Trophoblast cell (in vitro differentiated cells and primary cell): ENCODE measurements around the gene SIL1.
"Not testable (repeated sequence)": the region's sequence is repeated elsewhere in the genome, so short reads cannot be mapped to it uniquely, and the experiment has no call there.

Source experiments
- DNase-seq, 2 donors: peaks; one replicate each; pipeline ENCODE4 v3.0.0-alpha.2; 2016
- H2AFZ ChIP-seq: 2 replicates; pipeline ENCODE4 v1.6.1; 2013; ENCODE audit warnings: low read length, moderate library complexity, mild to moderate bottlenecking; ENCODE audit not compliant: insufficient read depth, poor library complexity
- H2AK5ac ChIP-seq: 2 replicates; pipeline ENCODE4 v1.6.1; 2013; ENCODE audit warnings: mild to moderate bottlenecking, low read length
- H2BK120ac ChIP-seq: 2 replicates; pipeline ENCODE4 v1.6.1; 2013; ENCODE audit warnings: low read length, mild to moderate bottlenecking, moderate library complexity; ENCODE audit not compliant: insufficient read depth, poor library complexity
- H2BK12ac ChIP-seq: 2 replicates; pipeline ENCODE4 v1.6.1; 2013; ENCODE audit warnings: mild to moderate bottlenecking, low read length, moderate library complexity
- H2BK5ac ChIP-seq: 2 replicates; pipeline ENCODE4 v1.6.1; 2013; ENCODE audit warnings: low read length, low read depth, moderate library complexity, mild to moderate bottlenecking; ENCODE audit not compliant: poor library complexity
- H3K14ac ChIP-seq: 2 replicates; pipeline ENCODE4 v1.6.1; 2013; ENCODE audit warnings: mild to moderate bottlenecking, low read length
- H3K18ac ChIP-seq: 2 replicates; pipeline ENCODE4 v1.6.1; 2013; ENCODE audit warnings: mild to moderate bottlenecking, low read length
- H3K23ac ChIP-seq: 2 replicates; pipeline ENCODE4 v1.6.1; 2013; ENCODE audit warnings: low read length
- H3K27ac ChIP-seq: 2 replicates; pipeline ENCODE4 v1.5.1; 2013; ENCODE audit warnings: low read depth, mild to moderate bottlenecking, inconsistent platforms, low read length, moderate library complexity
- H3K27me3 ChIP-seq: 2 replicates; pipeline ENCODE4 v1.6.1; 2013; ENCODE audit warnings: inconsistent platforms, mild to moderate bottlenecking, low read length, moderate library complexity; ENCODE audit not compliant: insufficient read depth
- H3K36me3 ChIP-seq, 2 experiments: 1 replicate in 1 of 2; 2 replicates in 1 of 2; pipeline ENCODE4 v1.6.1; 2013; ENCODE audit warnings: low read length in 2 of 2, mild to moderate bottlenecking in 2 of 2, moderate library complexity in 1 of 2; ENCODE audit not compliant: insufficient read depth in 2 of 2, control insufficient read depth in 1 of 2
- H3K4ac ChIP-seq: 2 replicates; pipeline ENCODE4 v1.6.1; 2013; ENCODE audit warnings: low read depth, mild to moderate bottlenecking, low read length, moderate library complexity
- H3K4me1 ChIP-seq, 2 experiments: 1 replicate in 1 of 2; 2 replicates in 1 of 2; pipeline ENCODE4 v1.6.1; 2013; ENCODE audit warnings: low read length in 2 of 2, mild to moderate bottlenecking in 2 of 2, moderate library complexity in 1 of 2; ENCODE audit not compliant: insufficient read depth in 2 of 2, control insufficient read depth in 1 of 2
- H3K4me2 ChIP-seq: 2 replicates; pipeline ENCODE4 v1.6.1; 2013; ENCODE audit warnings: inconsistent platforms, mild to moderate bottlenecking, low read length, moderate library complexity
- H3K4me3 ChIP-seq: 2 replicates; pipeline ENCODE4 v1.5.1; 2013; ENCODE audit warnings: mild to moderate bottlenecking, low read depth, low read length, inconsistent platforms
- H3K79me1 ChIP-seq: one replicate; pipeline ENCODE4 v1.6.1; 2013; ENCODE audit warnings: low read length
- H3K79me2 ChIP-seq: 2 replicates; pipeline ENCODE4 v1.6.1; 2013; ENCODE audit warnings: low read length, mild to moderate bottlenecking; ENCODE audit not compliant: control insufficient read depth, insufficient read depth, poor library complexity
- H3K9ac ChIP-seq: 2 replicates; pipeline ENCODE4 v1.6.1; 2013; ENCODE audit warnings: mild to moderate bottlenecking, low read length
- H3K9me3 ChIP-seq: 2 replicates; pipeline ENCODE4 v1.6.1; 2013; ENCODE audit warnings: low read depth, mild to moderate bottlenecking, control low read depth, inconsistent platforms, low read length; ENCODE audit not compliant: insufficient read depth
- H4K12ac ChIP-seq: 2 replicates; pipeline ENCODE4 v1.6.1; 2013; ENCODE audit warnings: low read depth, mild to moderate bottlenecking, low read length, moderate library complexity
- H4K8ac ChIP-seq: 2 replicates; pipeline ENCODE4 v1.6.1; 2013; ENCODE audit warnings: low read depth, mild to moderate bottlenecking, low read length, moderate library complexity
- H4K91ac ChIP-seq: one replicate; pipeline ENCODE4 v1.6.1; 2013; ENCODE audit warnings: low read depth, mild to moderate bottlenecking, low read length, moderate library complexity
- WGBS: extraction: QIAGEN DNeasy Blood & Tissue Kit; methylation state at CpG from one replicate; pipeline ENCODE4 v1.1.7; 2013; ENCODE audit warnings: missing lambda C conversion rate; ENCODE audit not compliant: insufficient read length, insufficient coverage; ENCODE audit errors: extremely low coverage; 5-methylcytosine and 5-hydroxymethylcytosine counted together

Gene SIL1

GRCh38 chr5:139177809-139178588, 20.2 kb downstream of the SIL1 start:
- no peaks in the 10 kb centered on the region for H3K79me1 ChIP-seq
- no peak overlapping the region for H3K14ac ChIP-seq
- no peak overlapping the region for H2BK5ac ChIP-seq
- H3K4me1 ChIP-seq, result peaks cover 4 to 6% of the 10 kb centered on the region in 2 experiments
- H3K27ac ChIP-seq, result no peak overlapping the region
- no peak overlapping the region for H2AFZ ChIP-seq
- no peak overlapping the region for H3K4me3 ChIP-seq
- H3K23ac ChIP-seq, result no peak overlapping the region
- no peak overlapping the region for H2BK120ac ChIP-seq
- WGBS, result no CpG with 5 or more reads among the region's 1 CpG
- H4K8ac ChIP-seq, result no peak overlapping the region
- peak in 1 of 2 donors; percentile 26 for DNase-seq
- no peak overlapping the region for H3K4ac ChIP-seq
- no peak overlapping the region for H4K12ac ChIP-seq
- no peaks in the 10 kb centered on the region for H3K9me3 ChIP-seq
- no peaks in the 10 kb centered on the region for H3K27me3 ChIP-seq
- H2BK12ac ChIP-seq, result no peak overlapping the region
- no peaks in the 10 kb centered on the region for H3K36me3 ChIP-seq
- H4K91ac ChIP-seq, result no peak overlapping the region
- no peak overlapping the region for H2AK5ac ChIP-seq
- no peaks in the 10 kb centered on the region for H3K79me2 ChIP-seq
- H3K18ac ChIP-seq, result no peak overlapping the region
- H3K9ac ChIP-seq, result no peak overlapping the region
- no peak overlapping the region for H3K4me2 ChIP-seq

GRCh38 chr5:139177281-139177680, 20.9 kb downstream of the SIL1 start:
- not testable (repeated sequence) for H3K4me1 ChIP-seq, H3K14ac ChIP-seq, H2BK120ac ChIP-seq, H3K9me3 ChIP-seq, H3K23ac ChIP-seq, H3K18ac ChIP-seq, H4K12ac ChIP-seq, H4K8ac ChIP-seq, DNase-seq, H3K4ac ChIP-seq, H2BK12ac ChIP-seq, H3K36me3 ChIP-seq, H3K27ac ChIP-seq, H3K4me3 ChIP-seq, H2AFZ ChIP-seq, H3K9ac ChIP-seq, H3K27me3 ChIP-seq, H3K4me2 ChIP-seq, H2AK5ac ChIP-seq, H3K79me2 ChIP-seq, H2BK5ac ChIP-seq, H3K79me1 ChIP-seq, H4K91ac ChIP-seq
- WGBS, result no CpG with 5 or more reads among the region's 9 CpGs

GRCh38 chr5:139174382-139174781, 23.8 kb downstream of the SIL1 start:
- not testable (repeated sequence) for H2BK12ac ChIP-seq, H4K12ac ChIP-seq, DNase-seq, H3K4ac ChIP-seq, H3K4me3 ChIP-seq, H2AFZ ChIP-seq, H3K27ac ChIP-seq, H3K18ac ChIP-seq, H3K79me2 ChIP-seq, H2AK5ac ChIP-seq, H3K79me1 ChIP-seq, H3K4me2 ChIP-seq, H4K91ac ChIP-seq, H3K4me1 ChIP-seq, H3K9me3 ChIP-seq, H3K27me3 ChIP-seq, H3K36me3 ChIP-seq, H3K9ac ChIP-seq, H3K23ac ChIP-seq, H3K14ac ChIP-seq, H4K8ac ChIP-seq, H2BK5ac ChIP-seq, H2BK120ac ChIP-seq
- WGBS, result no CpG with 5 or more reads among the region's 1 CpG

- H2BK5ac ChIP-seq, result no peak overlapping the region
- H3K14ac ChIP-seq, result no peak overlapping the region
- H4K91ac ChIP-seq, result no peak overlapping the region
- no peak overlapping the region for H2AK5ac ChIP-seq
- no peak overlapping the region for H4K12ac ChIP-seq
- H3K36me3 ChIP-seq, result peaks cover 0 to 1% of the 10 kb centered on the region in 2 experiments
- no peaks in the 10 kb centered on the region for H3K9me3 ChIP-seq
- H3K4me3 ChIP-seq, result no peak overlapping the region
- H3K4me2 ChIP-seq, result no peak overlapping the region
- H4K8ac ChIP-seq, result no peak overlapping the region
- no peak overlapping the region for H2AFZ ChIP-seq
- H3K79me1 ChIP-seq, result peaks cover 2% of the 10 kb centered on the region
- H3K4ac ChIP-seq, result no peak overlapping the region
- H3K23ac ChIP-seq, result no peak overlapping the region
- no peak overlapping the region for H3K27ac ChIP-seq
- no peaks in the 10 kb centered on the region for H3K79me2 ChIP-seq
- H3K18ac ChIP-seq, result no peak overlapping the region
- WGBS, result no CpG with 5 or more reads among the region's 1 CpG
- no peaks in the 10 kb centered on the region for H3K27me3 ChIP-seq
- no peak overlapping the region for H3K9ac ChIP-seq
- H2BK12ac ChIP-seq, result no peak overlapping the region
- no peak overlapping the region for H2BK120ac ChIP-seq
- peaks cover 6 to 9% of the 10 kb centered on the region in 2 experiments for H3K4me1 ChIP-seq
- DNase-seq, result no peak
These were observed 26.3 kb downstream of the SIL1 start for GRCh38 chr5:139171779-139172404.
